KG1 (cell line): Measurements from ENCODE around the gene SLC38A5.
"Not testable (repeated sequence)": the region's sequence is repeated elsewhere in the genome, so short reads cannot be mapped to it uniquely, and the experiment has no call there.

ENCODE experiments used
- DNase-seq: peaks from one replicate; lab custom pipeline; 2025; lab: John Stamatoyannopoulos, UW

The SLC38A5 gene

GRCh38 chrX:48468693-48469691 is 1.1 kb downstream of the SLC38A5 start:
- peak; percentile 4 for DNase-seq

- no peak for DNase-seq
These were observed 1.8 kb downstream of the SLC38A5 start for GRCh38 chrX:48468247-48468671.

- DNase-seq: no peak
These were observed 2.7 kb downstream of the SLC38A5 start for GRCh38 chrX:48467281-48467761.

DNA sequence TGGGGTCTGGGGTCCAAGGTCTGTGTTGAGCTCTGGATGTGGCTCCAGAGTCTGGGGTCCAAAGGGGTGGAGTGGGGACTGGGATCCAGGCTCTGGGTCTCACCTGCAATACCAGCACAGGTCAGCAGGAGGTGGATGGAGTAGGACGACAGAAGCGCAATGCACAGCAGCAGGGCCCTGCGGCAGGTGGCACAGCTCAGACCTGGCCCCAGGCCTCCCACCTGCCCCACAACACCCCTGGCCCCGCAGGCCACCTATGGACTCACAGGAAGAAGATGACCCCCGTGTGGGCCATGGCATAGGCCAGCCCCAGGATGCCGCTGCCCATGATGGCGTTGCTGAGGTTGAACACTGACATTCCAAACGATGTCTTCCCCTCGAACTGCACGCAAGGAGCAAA is 3.4 kb downstream of the SLC38A5 start:
- no peak for DNase-seq

GRCh38 chrX:48465336-48465933 is 4.6 kb downstream of the SLC38A5 start:
- DNase-seq: no peak

- DNase-seq: no peak
These were observed 8.2 kb downstream of the SLC38A5 start for GRCh38 chrX:48461830-48462229.

DNA sequence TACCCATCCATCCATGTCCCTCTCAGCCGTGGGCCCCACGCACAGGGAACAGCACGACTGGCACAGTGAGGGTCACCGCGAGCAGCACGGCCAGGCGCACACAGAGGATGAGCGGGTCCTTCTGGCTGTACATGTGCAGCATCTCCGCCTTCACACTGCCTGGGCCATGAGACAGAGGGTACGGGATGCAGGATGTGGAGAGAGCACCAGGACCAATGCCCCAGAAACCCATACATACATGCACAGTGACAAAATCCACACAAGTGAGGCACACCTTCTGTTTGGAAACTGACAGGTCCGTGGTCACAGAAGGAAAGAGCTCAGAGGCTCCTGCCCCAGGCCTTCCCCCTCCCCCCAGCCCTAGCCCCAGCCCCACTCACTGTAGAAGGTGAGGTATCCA is 9.5 kb downstream of the SLC38A5 start:
- DNase-seq: no peak

DNA sequence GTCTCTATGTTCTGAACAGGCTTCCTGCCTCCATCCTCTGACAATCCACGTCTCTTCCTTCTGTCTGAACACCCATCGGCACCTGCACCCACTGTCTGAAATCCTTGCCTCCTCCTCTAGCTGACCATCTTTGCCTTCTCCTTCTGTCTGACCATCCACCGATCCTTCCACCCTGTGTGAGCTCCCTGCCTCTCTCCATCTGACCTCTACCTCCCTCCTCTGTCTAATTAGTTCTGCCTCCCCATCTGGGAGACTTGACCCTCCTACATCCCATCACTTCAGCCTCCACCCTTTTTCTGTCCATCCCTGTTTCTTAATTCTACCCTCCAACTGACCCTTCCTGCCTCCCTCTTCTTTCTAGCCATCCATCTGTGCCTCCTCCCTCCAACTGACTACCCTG is 10.0 kb downstream of the SLC38A5 start:
- no peak for DNase-seq

DNA sequence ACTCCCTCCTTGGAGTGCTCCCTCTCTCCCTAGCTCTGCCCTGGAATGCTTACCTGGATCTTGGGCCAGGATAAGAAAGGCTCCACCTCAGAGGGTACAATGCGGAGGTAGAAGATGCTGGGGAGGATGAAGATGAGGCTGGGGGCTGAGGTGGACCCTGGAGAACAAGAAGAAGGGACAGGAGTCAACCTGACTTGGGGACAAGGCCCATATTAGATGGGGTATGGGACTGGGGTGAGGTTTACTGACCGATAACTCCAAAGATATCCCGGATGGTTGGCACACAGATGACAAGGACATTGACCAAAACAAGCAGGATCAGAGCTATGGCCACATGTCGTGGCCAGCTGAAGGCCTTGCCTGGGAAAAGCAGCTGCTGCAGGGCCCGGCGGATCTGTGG is 10.6 kb downstream of the SLC38A5 start:
- no peak for DNase-seq

DNA sequence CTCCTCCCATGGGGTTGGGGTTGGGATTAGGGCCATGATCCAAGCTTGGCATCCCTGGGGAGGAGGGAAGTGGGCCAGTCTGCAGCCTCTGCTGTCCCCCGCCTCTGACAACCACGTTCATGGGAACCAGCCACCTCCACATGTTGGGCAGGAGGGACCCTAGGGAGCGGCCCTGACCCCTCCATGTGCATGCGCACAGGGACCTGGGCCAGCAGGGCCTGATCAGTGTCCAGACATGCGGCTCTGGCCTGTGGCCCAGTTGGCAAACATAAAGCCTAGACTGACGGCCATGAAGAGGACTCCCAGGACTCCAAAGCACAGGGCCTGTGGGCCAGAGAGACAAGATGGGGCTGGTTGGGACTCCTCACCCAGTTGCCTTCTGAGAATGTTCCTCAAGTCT is 11.3 kb downstream of the SLC38A5 start:
- DNase-seq: no peak

GRCh38 chrX:48456628-48457331 is 13.3 kb downstream of the SLC38A5 start:
- no peak for DNase-seq

GRCh38 chrX:48451708-48452107 is 18.4 kb downstream of the SLC38A5 start:
- no peak for DNase-seq

GRCh38 chrX:48450076-48450475 is 20.0 kb downstream of the SLC38A5 start:
- DNase-seq: no peak

DNA sequence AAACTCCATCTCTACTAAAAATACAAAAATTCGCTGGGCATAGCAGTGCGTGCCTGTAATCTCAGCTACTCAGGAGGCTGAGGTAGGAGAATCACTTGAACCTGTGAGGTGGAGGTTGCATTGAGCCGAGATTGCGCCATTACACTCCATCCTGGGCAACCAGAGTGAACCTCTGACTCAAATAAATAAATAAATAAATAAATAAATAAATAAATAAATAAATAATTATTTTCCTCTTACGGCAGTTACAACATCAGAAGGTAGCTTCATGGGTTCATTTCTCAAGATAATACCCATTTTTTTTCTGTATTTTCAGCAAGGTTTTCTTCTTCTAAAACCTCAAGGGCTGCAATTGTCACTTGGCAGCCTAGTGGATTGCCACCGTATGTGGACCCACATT is 22.9 kb downstream of the SLC38A5 start:
- not testable (repeated sequence) for DNase-seq

- DNase-seq: not testable (repeated sequence)
These were observed 36.3 kb downstream of the SLC38A5 start for GRCh38 chrX:48433713-48434112.

- DNase-seq: not testable (repeated sequence)
These were observed 39.9 kb downstream of the SLC38A5 start for GRCh38 chrX:48430166-48430565.

GRCh38 chrX:48429606-48430005 is 40.5 kb downstream of the SLC38A5 start:
- not testable (repeated sequence) for DNase-seq

DNA sequence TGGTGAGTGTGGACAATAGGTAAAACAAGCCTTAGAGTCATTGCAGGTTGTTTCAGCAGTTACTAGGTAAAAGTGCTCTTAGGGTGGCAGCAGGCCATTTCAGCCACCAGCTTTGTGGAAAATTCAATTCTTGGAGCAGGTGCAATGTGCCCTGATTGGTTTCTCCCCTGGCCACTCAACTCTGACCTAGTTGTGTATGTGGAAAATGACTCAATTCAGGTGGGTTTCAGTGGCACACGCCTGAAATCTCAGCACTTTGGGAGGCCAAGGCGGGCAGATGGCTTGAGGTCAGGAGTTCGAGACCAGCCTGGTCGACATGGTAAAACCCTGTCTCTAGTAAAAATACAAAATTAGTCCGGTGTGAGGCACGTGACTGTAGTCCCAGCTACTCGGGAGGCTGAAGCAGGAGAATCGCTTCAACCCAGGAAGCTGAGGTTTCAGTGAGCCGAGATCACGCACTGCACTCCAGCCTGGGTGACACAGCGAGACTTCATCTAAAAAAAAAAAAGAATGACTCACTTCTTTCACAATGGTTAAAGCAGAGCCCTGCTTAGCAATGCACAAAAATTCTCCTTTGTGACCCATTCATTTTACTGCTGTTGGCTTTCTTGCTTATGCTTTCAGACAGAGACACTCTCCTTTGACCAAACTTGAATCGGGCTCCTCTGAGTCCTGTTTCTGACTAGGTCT is 42.9 kb downstream of the SLC38A5 start:
- DNase-seq: not testable (repeated sequence)

DNA sequence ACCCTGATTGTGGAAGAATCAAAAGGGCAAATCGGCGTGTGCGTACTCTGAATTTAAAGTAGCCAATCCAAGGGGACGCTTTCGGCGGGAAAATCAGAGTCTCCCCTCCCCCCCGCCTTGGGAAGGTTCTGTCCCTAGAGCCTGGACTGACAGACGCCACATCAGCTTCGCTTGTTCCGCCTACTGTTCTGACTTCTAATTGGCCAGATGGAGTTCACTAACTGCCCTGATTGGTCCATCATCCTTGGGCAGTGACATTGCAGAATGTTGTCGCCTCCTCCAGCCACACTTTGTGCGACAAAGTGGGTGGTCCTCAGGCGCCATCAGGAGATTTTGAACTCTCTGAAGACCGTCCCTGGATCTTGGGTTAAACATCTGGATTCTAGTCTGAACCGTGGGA is 58.2 kb downstream of the SLC38A5 start, which contains the start of gene SSX4B:
Gene SSX4B (minus strand): TSS at position 101 of the 400 bp plus-strand sequence. CDS start 588 bp downstream, outside the sequence.
- DNase-seq: not testable (repeated sequence)
